Ishikawa (cell line): ENCODE results near the gene TP53I13.

Experiments
- CEBPB ChIP-seq: IDR thresholded peaks from 2 replicates; pipeline ENCODE4 v1.6.1; 2012
- CREB1 ChIP-seq: IDR thresholded peaks from 2 replicates; pipeline ENCODE4 v1.6.1; 2012; ENCODE audit warnings: low read depth
- EP300 ChIP-seq: IDR thresholded peaks from 2 replicates; pipeline ENCODE4 v1.6.1; 2012; ENCODE audit warnings: borderline replicate concordance
- FOXM1 ChIP-seq: IDR thresholded peaks from 2 replicates; pipeline ENCODE4 v1.6.1; 2012; ENCODE audit warnings: low read depth, borderline replicate concordance
- MAX ChIP-seq: IDR thresholded peaks from 2 replicates; pipeline ENCODE4 v1.6.1; 2012
- NFIC ChIP-seq: IDR thresholded peaks from 2 replicates; pipeline ENCODE4 v1.6.1; 2012
- RAD21 ChIP-seq: IDR thresholded peaks from 2 replicates; pipeline ENCODE4 v1.6.1; 2012; ENCODE audit warnings: low read depth
- REST ChIP-seq: IDR thresholded peaks from 2 replicates; pipeline ENCODE4 v1.6.1; 2012; ENCODE audit warnings: low read depth, mild to moderate bottlenecking
- TAF1 ChIP-seq: IDR thresholded peaks from 2 replicates; pipeline ENCODE4 v1.6.1; 2012; ENCODE audit warnings: low read depth, mild to moderate bottlenecking
- TEAD4 ChIP-seq: IDR thresholded peaks from 2 replicates; pipeline ENCODE4 v1.6.1; 2012
- USF1 ChIP-seq: IDR thresholded peaks from 2 replicates; pipeline ENCODE4 v1.6.1; 2012
- YY1 ChIP-seq: IDR thresholded peaks from 2 replicates; pipeline ENCODE4 v1.6.1; 2012; ENCODE audit warnings: low read depth

- no peak for TF ChIP-seq EP300
- TF ChIP-seq TAF1: no peak
- TF ChIP-seq RAD21: no peak
- TF ChIP-seq TEAD4: no peak
- TF ChIP-seq NFIC: no peak
- TF ChIP-seq CEBPB: no peak
- no peak for TF ChIP-seq USF1
- no peak for TF ChIP-seq MAX
- TF ChIP-seq FOXM1: no peak
- TF ChIP-seq YY1: no peak
- no peak for TF ChIP-seq REST
- no peak for TF ChIP-seq CREB1
Observed at GRCh38 chr17:29582254-29582765, 13.8 kb downstream of the TP53I13 start.
